Panc1 (cell line): ENCODE results near the gene TPI1.

Source experiments
- CTCF ChIP-seq: fragments of 450-650 bp; IDR thresholded peaks from 2 replicates; pipeline ENCODE4 v1.5.1; 2017; ENCODE audit warnings: mild to moderate bottlenecking
- POLR2AphosphoS5 ChIP-seq: IDR thresholded peaks from 2 replicates; pipeline ENCODE4 v1.6.1; 2012; ENCODE audit warnings: mild to moderate bottlenecking, low read depth, low read length, moderate library complexity

- TF ChIP-seq CTCF = no peak
- TF ChIP-seq POLR2AphosphoS5 = no peak
These were observed 33.1 kb upstream of the TPI1 start for GRCh38 chr12:6834254-6834653.
